HAP-1 (cell line): ENCODE measurements around the gene GXYLT2.

Experiments
- DNase-seq, 2 experiments: peaks; one replicate each; pipeline ENCODE4 v3.0.0-alpha.2; 2016 to 2020; ENCODE audit warnings: low spot score in 2 of 2
- H3K27me3 ChIP-seq: fragments of 250-450 bp; sonication (Bioruptor Pico); 2 replicates; pipeline ENCODE4 v1.5.1; 2020; ENCODE audit warnings: low read depth, mild to moderate bottlenecking, moderate library complexity
- H3K36me3 ChIP-seq: fragments of 250-450 bp; sonication (Bioruptor Pico); replicated peaks from 2 replicates; pipeline ENCODE4 v1.5.1; 2020; ENCODE audit warnings: mild to moderate bottlenecking
- H3K4me1 ChIP-seq: fragments of 250-450 bp; sonication (Bioruptor Pico); 2 replicates; pipeline ENCODE4 v1.5.1; 2020; ENCODE audit warnings: mild to moderate bottlenecking
- H3K4me3 ChIP-seq: fragments of 250-450 bp; sonication (Bioruptor Pico); 2 replicates; pipeline ENCODE4 v1.5.1; 2020; ENCODE audit warnings: mild to moderate bottlenecking, moderate library complexity
- H3K9me3 ChIP-seq: fragments of 250-450 bp; sonication (Bioruptor Pico); 2 replicates; pipeline ENCODE4 v1.5.1; 2020; ENCODE audit warnings: mild to moderate bottlenecking, moderate library complexity
- in situ Hi-C: fragments of 300-500 bp; cut with MboI; formaldehyde crosslinking; loops from 3 replicates; pipeline ENCODE4 v1.14.3; 2020; ENCODE audit warnings: low sequenced_read_pairs, inconsistent platforms, mixed read lengths

GXYLT2 gene

GRCh38 chr3:72887343-72887704 is 522 bp upstream of the GXYLT2 start:
- Histone ChIP-seq H3K36me3 (no peaks in the 10 kb centered on the region), H3K4me3 (peak overlapping the region; percentile 20), H3K4me1 (peaks cover 39% of the 10 kb centered on the region), H3K27me3 (peaks cover 11% of the 10 kb centered on the region), H3K9me3 (no peaks in the 10 kb centered on the region)
- no peak for DNase-seq
- in situ Hi-C loops = no loop called here

- DNase-seq = peak; percentile 80 to 85
- Histone ChIP-seq H3K36me3 (no peaks in the 10 kb centered on the region), H3K27me3 (peaks cover 11% of the 10 kb centered on the region), H3K4me3 (peak overlapping the region; percentile 24), H3K9me3 (no peaks in the 10 kb centered on the region), H3K4me1 (peaks cover 42% of the 10 kb centered on the region)
- in situ Hi-C loops = no loop called here
Observed at GRCh38 chr3:72888546-72889309, 882 bp downstream of the GXYLT2 start.

GRCh38 chr3:72889310-72890165 is 1.7 kb downstream of the GXYLT2 start:
- Histone ChIP-seq H3K36me3 (no peaks in the 10 kb centered on the region), H3K27me3 (peaks cover 11% of the 10 kb centered on the region), H3K9me3 (no peaks in the 10 kb centered on the region), H3K4me3 (no peak overlapping the region), H3K4me1 (peaks cover 42% of the 10 kb centered on the region)
- no peak for DNase-seq
- in situ Hi-C loops = no loop called here

GRCh38 chr3:72890166-72890925 is 2.5 kb downstream of the GXYLT2 start:
- Histone ChIP-seq H3K4me1 (peaks cover 42% of the 10 kb centered on the region), H3K4me3 (no peak overlapping the region), H3K27me3 (peaks cover 11% of the 10 kb centered on the region), H3K36me3 (no peaks in the 10 kb centered on the region), H3K9me3 (no peaks in the 10 kb centered on the region)
- in situ Hi-C loops = no loop called here
- DNase-seq = no peak

- in situ Hi-C loops = no loop called here
- Histone ChIP-seq H3K4me1 (peaks cover 42% of the 10 kb centered on the region), H3K4me3 (no peak overlapping the region), H3K36me3 (no peaks in the 10 kb centered on the region), H3K9me3 (no peaks in the 10 kb centered on the region), H3K27me3 (peaks cover 19% of the 10 kb centered on the region)
- DNase-seq = peak; percentile 53 to 62
Observed at GRCh38 chr3:72891053-72891855, 3.4 kb downstream of the GXYLT2 start.

- no peaks in the 10 kb centered on the region for H3K36me3 ChIP-seq
- H3K27me3 ChIP-seq = peaks cover 18% of the 10 kb centered on the region
- in situ Hi-C loops = no loop called here
- no peaks in the 10 kb centered on the region for H3K9me3 ChIP-seq
- H3K4me1 ChIP-seq = peaks cover 38% of the 10 kb centered on the region
- no peak overlapping the region for H3K4me3 ChIP-seq
- no peak for DNase-seq
Observed at GRCh38 chr3:72892081-72892775, 4.4 kb downstream of the GXYLT2 start.

GRCh38 chr3:72892870-72893269 is 5.0 kb downstream of the GXYLT2 start:
- Histone ChIP-seq H3K27me3 (peaks cover 17% of the 10 kb centered on the region), H3K4me1 (peaks cover 33% of the 10 kb centered on the region), H3K9me3 (no peaks in the 10 kb centered on the region), H3K4me3 (no peak overlapping the region), H3K36me3 (no peaks in the 10 kb centered on the region)
- peak in 1 of 2 experiments; percentile 38 for DNase-seq
- in situ Hi-C loops = no loop called here

- no peaks in the 10 kb centered on the region for H3K36me3 ChIP-seq
- in situ Hi-C loops = no loop called here
Observed at GRCh38 chr3:72894976-72895552, 7.2 kb downstream of the GXYLT2 start.

GRCh38 chr3:72896996-72897757 is 9.3 kb downstream of the GXYLT2 start:
- Histone ChIP-seq H3K36me3 (no peaks in the 10 kb centered on the region), H3K4me3 (no peak overlapping the region), H3K27me3 (peaks cover 22% of the 10 kb centered on the region), H3K4me1 (peaks cover 3% of the 10 kb centered on the region), H3K9me3 (no peaks in the 10 kb centered on the region)
- in situ Hi-C loops = no loop called here
- no peak for DNase-seq

More at GRCh38 chr3:72894976-72895552, 7.2 kb downstream of the GXYLT2 start:
- Histone ChIP-seq H3K9me3 (no peaks in the 10 kb centered on the region), H3K27me3 (peaks cover 25% of the 10 kb centered on the region), H3K4me1 (peaks cover 21% of the 10 kb centered on the region), H3K4me3 (no peak overlapping the region)
- DNase-seq = no peak

GRCh38 chr3:72897758-72898007 is 9.8 kb downstream of the GXYLT2 start:
- no peak for DNase-seq
- H3K9me3 ChIP-seq = no peaks in the 10 kb centered on the region
- in situ Hi-C loops = no loop called here
- no peaks in the 10 kb centered on the region for H3K36me3 ChIP-seq
- no peak overlapping the region for H3K4me3 ChIP-seq
- peaks cover 22% of the 10 kb centered on the region for H3K27me3 ChIP-seq
- peaks cover under 1% of the 10 kb centered on the region for H3K4me1 ChIP-seq

- in situ Hi-C loops = no loop called here
- peaks cover 23% of the 10 kb centered on the region for H3K27me3 ChIP-seq
- H3K4me1 ChIP-seq = no peaks in the 10 kb centered on the region
- H3K4me3 ChIP-seq = no peak overlapping the region
- H3K9me3 ChIP-seq = no peaks in the 10 kb centered on the region
- H3K36me3 ChIP-seq = no peaks in the 10 kb centered on the region
- no peak for DNase-seq
Observed at GRCh38 chr3:72899349-72899765, 11.5 kb downstream of the GXYLT2 start.

GRCh38 chr3:72900048-72900447 is 12.2 kb downstream of the GXYLT2 start:
- H3K4me3 ChIP-seq = no peak overlapping the region
- H3K9me3 ChIP-seq = no peaks in the 10 kb centered on the region
- H3K36me3 ChIP-seq = no peaks in the 10 kb centered on the region
- no peak for DNase-seq
- H3K4me1 ChIP-seq = no peaks in the 10 kb centered on the region
- in situ Hi-C loops = no loop called here
- H3K27me3 ChIP-seq = peaks cover 23% of the 10 kb centered on the region
